A673 (cell line): ENCODE measurements around the gene GARNL3. TPM values are rescaled to one million over a fixed set of nuclear protein-coding genes. Genes with fewer than 3 reads are reported as not detected.

ENCODE experiments used
- BruUV-seq: library from RNA; stranded (reverse); fragments of 400-500 nt; replicated peaks from 2 replicates; lab custom pipeline; 2021; lab: Mats Ljungman, UMichigan
- CTCF ChIA-PET: fragments of 300-600 bp; sonication (Branson Sonifier 250); formaldehyde crosslinking; loops from one replicate; lab custom pipeline; 2022; ENCODE audit warnings: antibody characterized with exemption; lab: Charles Lee
- POLR2A ChIA-PET: fragments of 300-600 bp; sonication (Branson Sonifier 250); formaldehyde crosslinking; loops from one replicate; lab custom pipeline; 2022; ENCODE audit warnings: antibody characterized with exemption; ENCODE audit not compliant: low non-redundant PET; lab: Charles Lee
- DNase-seq: peaks from one replicate; pipeline ENCODE4 v3.0.0-alpha.2; 2015; ENCODE audit warnings: low spot score
- H3K27ac ChIP-seq: fragments of 200-600 bp; sonication (generic); 2 replicates; pipeline ENCODE4 v1.5.1; 2016; ENCODE audit warnings: mixed run types, low read depth, mild to moderate bottlenecking, mixed read lengths, antibody characterized with exemption, low read length; ENCODE audit not compliant: poor library complexity, severe bottlenecking
- H3K27me3 ChIP-seq: fragments of 200-600 bp; sonication (generic); replicated peaks from 2 replicates; pipeline ENCODE4 v1.6.1; 2017; ENCODE audit warnings: mixed run types, low read depth, mild to moderate bottlenecking, mixed read lengths, antibody characterized with exemption, low read length; ENCODE audit not compliant: insufficient read depth, poor library complexity
- H3K36me3 ChIP-seq: fragments of 200-600 bp; sonication (generic); 2 replicates; pipeline ENCODE4 v1.6.1; 2016; ENCODE audit warnings: mixed run types, mild to moderate bottlenecking, mixed read lengths, antibody characterized with exemption, low read length; ENCODE audit not compliant: insufficient read depth, poor library complexity, severe bottlenecking
- H3K4me1 ChIP-seq: fragments of 200-600 bp; sonication (generic); 2 replicates; pipeline ENCODE4 v1.6.1; 2017; ENCODE audit warnings: mixed run types, mild to moderate bottlenecking, mixed read lengths, antibody characterized with exemption, low read length; ENCODE audit not compliant: insufficient read depth, poor library complexity, severe bottlenecking
- H3K4me3 ChIP-seq: fragments of 200-600 bp; sonication (generic); 2 replicates; pipeline ENCODE4 v1.5.1; 2016; ENCODE audit warnings: low read depth, mixed run types, mild to moderate bottlenecking, mixed read lengths, low read length; ENCODE audit not compliant: poor library complexity, severe bottlenecking
- H3K9me3 ChIP-seq: fragments of 200-600 bp; sonication (generic); 2 replicates; pipeline ENCODE4 v1.6.1; 2016; ENCODE audit warnings: mixed run types, low read depth, mild to moderate bottlenecking, mixed read lengths, antibody characterized with exemption, low read length; ENCODE audit not compliant: poor library complexity, severe bottlenecking
- CTCF ChIP-seq: fragments of 300-800, 200-600 bp; sonication (generic); conservative IDR thresholded peaks from 2 replicates; pipeline ENCODE4 v1.5.1; 2017; ENCODE audit warnings: low read depth, mild to moderate bottlenecking, antibody characterized with exemption, low read length, moderate library complexity, mixed read lengths
- EZH2 ChIP-seq: fragments of 200-600 bp; sonication (generic); IDR thresholded peaks from 2 replicates; pipeline ENCODE4 v1.6.1; 2017; ENCODE audit warnings: borderline replicate concordance, low read depth, mild to moderate bottlenecking, mixed read lengths, antibody characterized with exemption, low read length; ENCODE audit not compliant: poor library complexity, severe bottlenecking
- intact Hi-C: fragments of 100-400 bp; cut with micrococcal nuclease; formaldehyde crosslinking; loops from one replicate; pipeline ENCODE4 v1.10.0; 2022; ENCODE audit not compliant: unreplicated experiment
- total RNA-seq: library from RNA; stranded (reverse); gene quantifications from 2 replicates; pipeline ENCODE4 v1.2.3, GENCODE V29; 2021

GARNL3 gene
- total RNA-seq, 1 experiment from 2014 or later: 7.8 TPM

GRCh38 chr9:127388856-127389238, 124.3 kb downstream of the GARNL3 start:
- no TSS peak for BruUV-seq
- intact Hi-C loops: no loop called here
- H3K27me3 ChIP-seq: no peaks in the 10 kb centered on the region
- no peak for TF ChIP-seq EZH2
- TF ChIP-seq CTCF: no peak
- ChIA-PET POLR2A (no interaction called here), CTCF (no interaction called here)
- H3K36me3 ChIP-seq: no peaks in the 10 kb centered on the region
- no peak overlapping the region for H3K4me3 ChIP-seq
- H3K4me1 ChIP-seq: peaks cover 5% of the 10 kb centered on the region
- no peak for DNase-seq
- H3K27ac ChIP-seq: no peak overlapping the region
- H3K9me3 ChIP-seq: no peaks in the 10 kb centered on the region

DNA sequence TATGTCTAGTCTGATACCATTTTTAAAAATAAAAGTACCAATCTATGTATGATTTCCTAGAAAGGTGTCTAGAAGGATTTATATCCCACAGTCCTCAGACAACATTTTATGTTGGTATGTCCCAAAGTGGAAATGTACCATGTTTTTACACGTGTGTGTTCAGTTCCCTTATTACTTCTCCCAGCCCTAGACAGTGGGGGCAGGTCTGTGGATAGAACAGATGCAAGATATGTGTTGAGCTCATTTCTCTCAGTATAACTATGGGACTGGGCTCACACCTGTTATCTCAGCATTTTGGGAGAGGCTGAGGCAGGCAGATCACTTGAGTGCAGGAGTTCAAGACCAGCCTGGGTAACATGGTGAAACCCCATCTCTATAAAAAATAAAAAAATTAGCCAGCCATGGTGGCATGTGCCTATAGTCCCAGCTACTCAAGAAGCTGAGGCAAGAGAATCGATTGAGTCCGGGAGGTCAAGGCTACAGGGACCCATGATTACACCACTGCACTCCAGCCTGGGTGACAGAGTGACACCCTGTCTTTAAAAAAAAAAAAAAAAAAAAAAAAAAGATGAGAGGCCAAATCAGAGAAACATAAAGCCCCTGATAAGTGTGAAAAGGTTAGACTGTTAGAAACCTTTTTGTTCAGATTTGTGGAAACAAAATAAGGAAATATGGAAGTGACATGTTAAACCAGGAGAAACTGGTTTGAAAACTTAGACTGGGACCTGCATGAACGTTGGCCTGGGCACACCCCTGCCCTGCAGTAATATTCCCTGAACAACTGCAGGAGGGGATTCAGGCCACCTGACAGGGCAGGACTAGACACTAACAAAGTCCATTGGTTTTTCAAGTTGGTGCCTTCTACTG, 125.0 kb downstream of the GARNL3 start:
- no peak overlapping the region for H3K4me3 ChIP-seq
- intact Hi-C loops: no loop called here
- no TSS peak for BruUV-seq
- CTCF ChIA-PET: no interaction called here
- H3K27me3 ChIP-seq: no peaks in the 10 kb centered on the region
- TF ChIP-seq CTCF (no peak), EZH2 (no peak)
- DNase-seq: no peak
- POLR2A ChIA-PET: no interaction called here
- peaks cover 5% of the 10 kb centered on the region for H3K4me1 ChIP-seq
- H3K36me3 ChIP-seq: no peaks in the 10 kb centered on the region
- H3K27ac ChIP-seq: no peak overlapping the region
- no peaks in the 10 kb centered on the region for H3K9me3 ChIP-seq

DNA sequence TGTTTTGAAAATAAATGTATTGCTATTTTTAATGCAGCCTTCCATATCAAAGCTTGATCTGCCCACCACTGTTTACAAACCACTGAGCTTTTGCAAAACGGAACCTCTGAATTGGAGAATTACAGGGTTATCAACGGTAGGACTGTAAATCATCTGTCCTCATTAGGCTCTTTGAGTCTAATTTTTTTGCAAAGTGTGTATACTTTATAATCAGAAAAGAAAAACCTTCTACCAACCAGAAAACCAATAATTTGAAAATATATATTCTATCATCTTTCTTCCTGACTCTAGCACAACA, 125.6 kb downstream of the GARNL3 start:
- no peak for DNase-seq
- TF ChIP-seq EZH2: no peak
- Histone ChIP-seq H3K9me3 (no peaks in the 10 kb centered on the region), H3K4me1 (peaks cover 5% of the 10 kb centered on the region), H3K27me3 (no peaks in the 10 kb centered on the region), H3K27ac (no peak overlapping the region), H3K36me3 (no peaks in the 10 kb centered on the region), H3K4me3 (no peak overlapping the region)
- no TSS peak for BruUV-seq
- intact Hi-C loops: no loop called here
- CTCF ChIA-PET: no interaction called here
- POLR2A ChIA-PET: no interaction called here

GRCh38 chr9:127390563-127390962, 126.0 kb downstream of the GARNL3 start:
- no TSS peak for BruUV-seq
- ChIA-PET POLR2A (no interaction called here), CTCF (no interaction called here)
- Histone ChIP-seq H3K27me3 (no peaks in the 10 kb centered on the region), H3K27ac (no peak overlapping the region), H3K36me3 (no peaks in the 10 kb centered on the region), H3K4me3 (no peak overlapping the region), H3K4me1 (peaks cover 5% of the 10 kb centered on the region), H3K9me3 (no peaks in the 10 kb centered on the region)
- no peak for DNase-seq
- intact Hi-C loops: no loop called here
- TF ChIP-seq CTCF (no peak), EZH2 (no peak)
